GM12891 (cell line): Measurements from ENCODE around the gene CALML4.

ENCODE experiments used
- PAX5 ChIP-seq: IDR thresholded peaks from 2 replicates; pipeline ENCODE4 v1.6.1; 2011; ENCODE audit warnings: low read length, moderate library complexity, mild to moderate bottlenecking; ENCODE audit not compliant: insufficient read depth, severe bottlenecking
- POLR2A ChIP-seq: IDR thresholded peaks from 2 replicates; pipeline ENCODE4 v1.6.1; 2011; ENCODE audit warnings: low read depth, low read length, control low read depth
- POLR2AphosphoS5 ChIP-seq: IDR thresholded peaks from 2 replicates; pipeline ENCODE4 v1.6.1; 2011; ENCODE audit warnings: low read depth, low read length, control low read depth
- SPI1 ChIP-seq: IDR thresholded peaks from 2 replicates; pipeline ENCODE4 v1.6.1; 2011; ENCODE audit warnings: low read depth, low read length, control low read depth
- TAF1 ChIP-seq: IDR thresholded peaks from 2 replicates; pipeline ENCODE4 v1.6.1; 2011; ENCODE audit warnings: low read depth, low read length, control low read depth

DNA sequence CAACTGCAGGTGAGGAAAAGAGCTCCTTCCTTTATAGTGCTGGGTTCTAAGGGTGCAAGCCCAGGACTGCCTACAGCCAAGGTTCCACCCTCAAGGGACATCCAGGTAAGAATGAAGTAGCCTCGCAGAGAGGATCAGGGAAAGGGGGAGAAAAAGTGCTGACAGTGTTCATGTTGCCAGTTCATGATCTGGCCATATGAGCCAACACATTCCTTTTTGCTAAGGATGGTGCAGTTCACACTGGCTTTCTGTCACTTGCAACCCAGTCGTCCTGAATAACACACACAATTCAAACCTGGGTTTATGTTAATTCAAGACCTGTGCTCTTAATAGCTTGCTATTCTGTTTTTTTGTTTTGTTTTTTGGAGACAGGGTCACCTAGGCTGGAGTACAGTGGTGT, 15.4 kb upstream of the CALML4 start:
- TF ChIP-seq POLR2A (no peak), TAF1 (no peak), POLR2AphosphoS5 (no peak), SPI1 (no peak), PAX5 (no peak)
